WERI-Rb-1 (cell line): Measurements from ENCODE around the gene HGS.

Experiments used
- DNase-seq: peaks from one replicate; pipeline ENCODE4 v3.0.0-alpha.2; 2020
- H3K27ac ChIP-seq: fragments of 250-450 bp; sonication (Bioruptor Pico); 2 replicates; pipeline ENCODE4 v1.5.1; 2020; ENCODE audit warnings: mild to moderate bottlenecking, moderate library complexity
- H3K27me3 ChIP-seq: fragments of 250-450 bp; sonication (Bioruptor Pico); 2 replicates; pipeline ENCODE4 v1.5.1; 2021; ENCODE audit warnings: mild to moderate bottlenecking, low read depth, moderate library complexity; ENCODE audit not compliant: insufficient read depth, severe bottlenecking
- H3K36me3 ChIP-seq: fragments of 250-450 bp; sonication (Bioruptor Pico); 2 replicates; pipeline ENCODE4 v1.5.1; 2020; ENCODE audit warnings: mild to moderate bottlenecking, moderate library complexity
- H3K4me3 ChIP-seq: 2 replicates; pipeline ENCODE4 v1.5.1; 2011; ENCODE audit warnings: low read depth, mild to moderate bottlenecking, control low read depth, low read length
- H3K9me3 ChIP-seq: fragments of 250-450 bp; sonication (Bioruptor Pico); 2 replicates; pipeline ENCODE4 v1.5.1; 2021; ENCODE audit warnings: mild to moderate bottlenecking, moderate library complexity; ENCODE audit not compliant: severe bottlenecking
- TF ChIP-seq, protein P1 (sequence below): IDR thresholded peaks from 2 replicates; pipeline ENCODE4 v1.5.1; 2011; ENCODE audit warnings: low read depth, mild to moderate bottlenecking, control low read depth, inconsistent platforms, low read length

Gene HGS

DNA sequence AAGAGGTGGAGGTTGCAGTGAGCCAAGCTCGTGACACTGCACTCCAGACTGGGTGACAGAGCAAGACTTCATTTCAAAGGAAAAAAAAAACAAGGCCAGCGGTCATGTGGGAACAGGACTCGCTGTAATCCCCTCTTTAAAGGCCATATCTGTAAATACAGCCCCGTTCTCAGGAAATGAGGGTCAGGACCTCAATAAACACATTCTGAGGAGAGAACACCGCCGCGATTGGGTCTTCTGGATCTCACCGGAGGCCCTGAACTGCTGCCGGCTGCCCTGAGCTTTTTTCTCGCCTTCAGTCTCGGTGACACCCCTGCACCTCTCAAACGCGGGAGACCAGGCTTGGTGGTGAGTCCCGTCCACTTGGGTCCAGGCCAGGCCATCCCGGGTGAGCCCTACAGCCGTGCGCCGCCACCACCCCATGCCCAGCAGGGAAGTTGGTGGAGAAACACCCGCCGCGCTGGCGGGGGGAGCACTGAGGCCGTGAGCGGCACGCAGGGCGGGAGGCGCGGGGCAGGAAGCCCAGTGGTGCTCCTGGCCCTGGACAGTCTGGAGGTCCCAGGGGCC, 56.7 kb downstream of the HGS start:
- H3K9me3 ChIP-seq, result no peaks in the 10 kb centered on the region
- no peak overlapping the region for H3K4me3 ChIP-seq
- H3K27me3 ChIP-seq, result no peaks in the 10 kb centered on the region
- TF ChIP-seq, protein P1, sequence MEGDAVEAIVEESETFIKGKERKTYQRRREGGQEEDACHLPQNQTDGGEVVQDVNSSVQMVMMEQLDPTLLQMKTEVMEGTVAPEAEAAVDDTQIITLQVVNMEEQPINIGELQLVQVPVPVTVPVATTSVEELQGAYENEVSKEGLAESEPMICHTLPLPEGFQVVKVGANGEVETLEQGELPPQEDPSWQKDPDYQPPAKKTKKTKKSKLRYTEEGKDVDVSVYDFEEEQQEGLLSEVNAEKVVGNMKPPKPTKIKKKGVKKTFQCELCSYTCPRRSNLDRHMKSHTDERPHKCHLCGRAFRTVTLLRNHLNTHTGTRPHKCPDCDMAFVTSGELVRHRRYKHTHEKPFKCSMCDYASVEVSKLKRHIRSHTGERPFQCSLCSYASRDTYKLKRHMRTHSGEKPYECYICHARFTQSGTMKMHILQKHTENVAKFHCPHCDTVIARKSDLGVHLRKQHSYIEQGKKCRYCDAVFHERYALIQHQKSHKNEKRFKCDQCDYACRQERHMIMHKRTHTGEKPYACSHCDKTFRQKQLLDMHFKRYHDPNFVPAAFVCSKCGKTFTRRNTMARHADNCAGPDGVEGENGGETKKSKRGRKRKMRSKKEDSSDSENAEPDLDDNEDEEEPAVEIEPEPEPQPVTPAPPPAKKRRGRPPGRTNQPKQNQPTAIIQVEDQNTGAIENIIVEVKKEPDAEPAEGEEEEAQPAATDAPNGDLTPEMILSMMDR, result no peak
- H3K27ac ChIP-seq, result peak overlapping the region; percentile 18
- DNase-seq, result no peak
- H3K36me3 ChIP-seq, result no peaks in the 10 kb centered on the region

DNA sequence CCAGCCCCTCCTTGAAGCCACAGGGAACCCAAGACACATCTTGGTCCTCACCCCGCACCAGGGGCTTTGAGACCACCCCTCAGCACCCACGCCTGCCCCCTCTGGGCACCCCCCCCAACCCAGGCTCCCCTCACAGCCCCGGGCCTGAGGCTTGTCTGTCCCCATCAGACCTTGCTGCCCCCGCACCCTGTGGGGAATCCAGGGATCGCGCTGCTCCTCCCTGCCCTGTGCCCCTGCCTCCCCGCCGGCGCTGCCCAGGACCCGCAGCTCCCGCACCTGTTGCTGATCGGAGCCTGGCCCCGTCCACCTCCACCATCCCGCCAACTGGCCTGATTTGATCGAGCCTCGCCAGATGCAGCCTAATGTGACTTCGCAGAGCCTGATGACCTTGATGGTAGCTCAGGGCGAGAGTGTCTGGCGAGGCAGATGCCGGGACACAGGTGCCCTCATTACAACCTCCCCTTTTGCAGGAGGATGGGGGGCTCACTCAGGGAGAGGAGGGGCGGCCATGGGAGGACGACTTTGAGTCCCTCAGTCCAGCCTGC, 57.3 kb downstream of the HGS start:
- TF ChIP-seq, protein P1, result no peak
- no peaks in the 10 kb centered on the region for H3K27me3 ChIP-seq
- no peak overlapping the region for H3K4me3 ChIP-seq
- no peaks in the 10 kb centered on the region for H3K9me3 ChIP-seq
- H3K27ac ChIP-seq, result no peak overlapping the region
- no peak for DNase-seq
- no peaks in the 10 kb centered on the region for H3K36me3 ChIP-seq

DNA sequence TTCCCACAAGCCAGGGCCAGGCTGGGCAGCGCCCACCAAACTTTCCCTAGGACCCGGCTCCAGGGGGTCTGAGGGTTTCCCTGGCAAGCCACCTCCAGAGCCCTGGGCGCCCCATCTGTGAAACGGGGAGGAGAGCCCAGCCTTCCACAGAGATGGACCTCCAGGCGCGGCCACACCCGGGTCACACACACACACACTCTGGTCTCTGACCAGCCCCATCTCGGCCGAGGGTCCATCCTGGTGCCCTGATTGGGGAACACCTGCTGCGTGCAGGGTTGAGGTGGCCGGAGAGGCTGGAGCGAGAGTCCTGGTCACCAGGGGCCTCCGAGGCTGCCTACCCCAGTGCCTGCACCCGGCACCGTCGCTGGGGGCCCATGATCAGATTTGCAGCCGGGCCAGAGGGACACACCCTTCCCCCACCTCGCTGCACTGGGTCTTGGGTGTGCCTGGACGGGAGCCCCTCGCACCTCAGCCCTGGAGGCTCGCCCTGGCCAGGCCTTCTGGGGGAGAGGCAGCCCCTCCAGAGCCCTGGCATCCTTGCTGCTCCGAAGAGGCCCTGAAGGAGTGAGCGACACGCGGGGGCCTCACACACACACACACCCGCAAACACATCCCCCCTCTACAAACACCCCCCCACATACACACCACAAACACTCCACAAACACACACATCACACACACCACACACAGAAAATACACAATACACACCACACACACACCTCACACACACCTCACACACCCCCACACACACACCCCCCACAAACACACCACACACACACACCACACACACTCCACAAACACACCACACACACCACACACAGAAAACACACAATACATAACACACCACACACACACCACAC, 58.0 kb downstream of the HGS start:
- no peaks in the 10 kb centered on the region for H3K27me3 ChIP-seq
- H3K36me3 ChIP-seq, result no peaks in the 10 kb centered on the region
- no peak for DNase-seq
- no peak overlapping the region for H3K4me3 ChIP-seq
- TF ChIP-seq, protein P1, result no peak
- H3K27ac ChIP-seq, result no peak overlapping the region
- H3K9me3 ChIP-seq, result no peaks in the 10 kb centered on the region
